HG03558 (cell line): ENCODE measurements around the gene MAP3K14.

Experiments
- ATAC-seq: cut with Tn5 transposase; IDR thresholded peaks from one replicate; pipeline ENCODE4 v1.9.1; 2021; ENCODE audit warnings: moderate number of reproducible peaks; ENCODE audit not compliant: unreplicated experiment; ENCODE audit errors: extremely low read depth

The MAP3K14 gene

GRCh38 chr17:45227926-45228762 lies 88.7 kb downstream of the MAP3K14 start:
- ATAC-seq, result no peak

- ATAC-seq, result no peak
Observed at GRCh38 chr17:45227101-45227925, 89.5 kb downstream of the MAP3K14 start.

- no peak for ATAC-seq
Observed at GRCh38 chr17:45226576-45226975, 90.2 kb downstream of the MAP3K14 start.

- ATAC-seq, result peak; percentile 31
Observed at GRCh38 chr17:45225964-45226530, 90.8 kb downstream of the MAP3K14 start.

GRCh38 chr17:45225051-45225700 lies 91.6 kb downstream of the MAP3K14 start:
- no peak for ATAC-seq

GRCh38 chr17:45224671-45225050 lies 92.2 kb downstream of the MAP3K14 start:
- no peak for ATAC-seq

- no peak for ATAC-seq
Observed at GRCh38 chr17:45223539-45224528, 93.0 kb downstream of the MAP3K14 start.

- no peak for ATAC-seq
Observed at GRCh38 chr17:45222996-45223538, 93.8 kb downstream of the MAP3K14 start.

- ATAC-seq, result no peak
Observed at GRCh38 chr17:45222289-45222995, 94.4 kb downstream of the MAP3K14 start.

- ATAC-seq, result no peak
Observed at GRCh38 chr17:45222014-45222288, 94.9 kb downstream of the MAP3K14 start.

GRCh38 chr17:45221081-45222013 lies 95.5 kb downstream of the MAP3K14 start, which contains the start of gene FMNL1:
FMNL1 (plus strand) TSS chr17:45221885; CDS start chr17:45222125, 240 bp downstream.
- ATAC-seq, result no peak

GRCh38 chr17:45220079-45220478 lies 96.7 kb downstream of the MAP3K14 start:
- ATAC-seq, result no peak

- no peak for ATAC-seq
Observed at GRCh38 chr17:45218895-45219661, 97.7 kb downstream of the MAP3K14 start.
